Urinary bladder (tissue), 4 donors: Measurements from ENCODE around the gene NAPSA. TPM values are rescaled to one million over a fixed set of nuclear protein-coding genes. Genes with fewer than 3 reads are reported as not detected.
"Not testable (repeated sequence)": the region's sequence is repeated elsewhere in the genome, so short reads cannot be mapped to it uniquely, and the experiment has no call there.

Experiments used
- DNase-seq: peaks from one replicate; pipeline ENCODE4 v3.0.0-alpha.2; 2015; ENCODE audit errors: extremely low spot score
- H3K27ac ChIP-seq: one replicate; pipeline ENCODE4 v1.5.1; 2013; ENCODE audit warnings: low read depth, mild to moderate bottlenecking, moderate library complexity
- H3K36me3 ChIP-seq: one replicate; pipeline ENCODE4 v1.6.1; 2013; ENCODE audit warnings: mild to moderate bottlenecking, moderate library complexity; ENCODE audit not compliant: insufficient read depth
- H3K4me1 ChIP-seq: one replicate; pipeline ENCODE4 v1.6.1; 2013; ENCODE audit warnings: mild to moderate bottlenecking, moderate library complexity; ENCODE audit not compliant: insufficient read depth
- H3K4me3 ChIP-seq: one replicate; pipeline ENCODE4 v1.5.1; 2013; ENCODE audit warnings: low read depth, low read length
- WGBS: extraction: QIAGEN DNeasy Blood & Tissue Kit; methylation state at CpG from one replicate; pipeline ENCODE4 v1.1.7; 2013; 5-methylcytosine and 5-hydroxymethylcytosine counted together
- polyA plus RNA-seq: library from polyadenylated mRNA; stranded (reverse); fragments of 200-250 nt; gene quantifications from one replicate; pipeline ENCODE4 v1.2.3, GENCODE V29; 2013
- total RNA-seq: library from RNA; depleted of rRNA; stranded (reverse); fragments of >200 nt; gene quantifications from one replicate; pipeline ENCODE4 v1.2.3, GENCODE V29; 2014
- donor health status: healthy with polysubstance abuse.
- donor health status: healthy.

Gene NAPSA
- total and polyA plus RNA-seq, 2 donors = 0.58 to 0.77 TPM

- no peak overlapping the region for H3K27ac ChIP-seq
- no peak for DNase-seq
- no peaks in the 10 kb centered on the region for H3K4me1 ChIP-seq
- H3K4me3 ChIP-seq = no peak overlapping the region
- H3K36me3 ChIP-seq = no peaks in the 10 kb centered on the region
- 93% methylated on average over 4 of the region's 4 CpGs for WGBS
These were observed 28.1 kb upstream of the NAPSA start for GRCh38 chr19:50393589-50393988.

DNA sequence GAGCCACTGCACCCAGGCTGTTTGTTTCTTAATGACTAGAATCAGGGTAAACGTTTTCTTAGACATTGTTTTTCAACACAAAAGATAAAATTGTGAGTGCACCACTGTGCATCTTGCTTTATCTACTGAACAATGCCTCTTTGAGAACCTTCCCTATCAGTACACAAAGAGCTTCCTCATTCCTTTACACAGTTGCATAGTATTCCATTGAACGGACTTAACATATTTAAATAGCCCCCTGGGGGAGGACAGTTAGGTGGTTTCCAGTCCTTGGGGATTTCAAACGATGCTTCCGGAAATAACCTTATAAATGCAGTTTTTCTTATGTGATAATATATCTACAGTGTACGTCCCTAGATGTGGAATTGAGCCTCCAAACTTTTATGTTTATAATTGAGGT, 27.3 kb upstream of the NAPSA start:
- Histone ChIP-seq H3K4me1 (no peaks in the 10 kb centered on the region), H3K4me3 (no peak overlapping the region), H3K36me3 (no peaks in the 10 kb centered on the region), H3K27ac (no peak overlapping the region)
- no peak for DNase-seq
- 94% methylated on average over 5 of the region's 5 CpGs for WGBS

- not testable (repeated sequence) for DNase-seq, H3K4me3 ChIP-seq, H3K4me1 ChIP-seq, H3K27ac ChIP-seq, H3K36me3 ChIP-seq
- 97% methylated on average over 22 of the region's 23 CpGs for WGBS
These were observed 25.5 kb upstream of the NAPSA start for GRCh38 chr19:50390952-50391351.

DNA sequence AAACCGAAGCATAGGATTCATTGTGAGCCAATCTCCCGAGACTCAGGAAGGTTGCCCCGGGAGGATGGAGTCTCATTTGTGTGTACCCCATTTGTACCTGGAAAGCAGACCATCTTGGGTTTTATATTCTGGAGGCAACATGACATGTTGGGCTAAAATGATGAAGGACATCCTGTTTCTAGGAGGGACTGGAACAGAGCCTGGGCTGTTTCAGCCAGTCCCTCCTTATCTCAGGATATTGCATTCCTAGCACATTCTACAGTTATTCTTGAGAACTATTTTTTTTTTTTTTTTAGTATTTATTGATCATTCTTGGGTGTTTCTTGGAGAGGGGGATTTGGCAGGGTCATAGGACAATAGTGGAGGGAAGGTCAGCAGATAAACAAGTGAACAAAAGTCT, 24.9 kb upstream of the NAPSA start:
- not testable (repeated sequence) for H3K4me1 ChIP-seq, H3K4me3 ChIP-seq, H3K36me3 ChIP-seq, DNase-seq, H3K27ac ChIP-seq
- WGBS = 94% methylated on average over 3 of the region's 3 CpGs

DNA sequence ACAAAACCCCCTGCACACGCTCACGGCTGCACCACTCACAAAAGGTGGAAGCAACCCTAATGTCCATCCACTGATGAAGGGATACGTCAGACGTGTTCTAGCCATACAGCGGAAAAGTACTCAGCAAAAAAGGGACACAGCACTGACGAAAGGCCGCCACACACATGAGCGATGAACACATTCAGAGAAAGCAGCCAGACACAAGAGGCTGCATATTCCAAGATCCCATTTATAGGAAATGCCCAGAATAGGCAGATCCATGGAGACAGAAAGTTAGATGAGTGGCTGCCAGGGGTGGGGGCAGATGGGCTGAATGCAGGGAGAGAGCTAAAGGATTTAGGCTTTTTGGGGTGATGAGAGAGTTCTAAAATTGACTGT, 22.4 kb upstream of the NAPSA start:
- H3K36me3 ChIP-seq = no peaks in the 10 kb centered on the region
- no peak for DNase-seq
- no peak overlapping the region for H3K4me3 ChIP-seq
- H3K27ac ChIP-seq = no peak overlapping the region
- H3K4me1 ChIP-seq = no peaks in the 10 kb centered on the region
- 93% methylated on average over 8 of the region's 8 CpGs for WGBS

GRCh38 chr19:50387176-50387867, 21.9 kb upstream of the NAPSA start:
- 86% methylated on average over 21 of the region's 21 CpGs for WGBS
- Histone ChIP-seq H3K36me3 (peaks cover under 1% of the 10 kb centered on the region), H3K4me1 (no peaks in the 10 kb centered on the region), H3K27ac (no peak overlapping the region), H3K4me3 (no peak overlapping the region)
- DNase-seq = no peak

DNA sequence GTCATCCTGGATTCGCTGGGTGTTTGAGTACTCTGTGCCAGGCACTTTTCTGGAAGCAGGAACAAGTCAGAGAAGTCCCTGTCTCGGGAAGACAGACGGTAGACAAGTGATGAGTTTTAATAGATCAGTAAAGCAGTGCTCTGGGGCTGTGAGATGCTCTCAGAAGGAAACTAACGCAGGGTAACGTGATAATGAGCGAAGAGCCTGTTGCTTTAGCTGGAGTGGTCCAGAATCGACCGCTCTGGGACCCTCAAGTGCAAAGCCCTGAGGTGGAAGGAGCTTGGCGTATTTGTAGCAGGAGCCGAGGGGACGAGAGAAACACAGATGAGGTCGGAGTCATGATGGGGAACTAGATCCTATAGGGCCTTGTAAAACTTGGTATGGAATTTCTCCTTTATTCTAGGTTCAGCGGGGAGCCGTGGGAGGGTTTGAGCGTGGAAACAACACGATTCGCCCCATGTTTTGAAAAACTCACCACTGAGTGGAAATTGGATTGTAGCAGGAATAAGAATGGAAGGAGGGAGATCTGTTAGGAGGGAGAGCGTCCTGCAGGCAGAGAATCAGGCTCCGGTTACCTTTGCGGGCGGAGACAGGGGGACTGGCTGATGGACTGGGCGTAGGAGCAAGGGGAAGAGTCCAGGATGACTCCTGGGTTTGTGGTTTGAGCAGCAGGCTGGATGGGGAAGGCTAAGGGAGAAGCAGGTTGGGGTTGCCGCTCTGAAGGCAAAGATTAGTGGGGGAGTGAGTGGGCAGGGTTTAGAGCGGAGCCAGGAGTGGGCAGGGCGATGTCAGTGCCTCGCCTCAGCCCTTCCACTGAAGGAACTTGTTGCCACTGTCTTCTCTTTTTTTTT, 19.5 kb upstream of the NAPSA start:
- DNase-seq = no peak
- no peaks in the 10 kb centered on the region for H3K4me1 ChIP-seq
- 12% methylated on average over 26 of the region's 26 CpGs for WGBS
- peaks cover 4% of the 10 kb centered on the region for H3K36me3 ChIP-seq
- H3K4me3 ChIP-seq = peak overlapping the region; percentile 68
- H3K27ac ChIP-seq = no peak overlapping the region

GRCh38 chr19:50383852-50384684, 18.6 kb upstream of the NAPSA start, which contains the start of gene POLD1:
TSS of gene POLD1 (plus strand) at chr19:50384347. CDS start at chr19:50398852, 14,505 bp downstream.
- no peaks in the 10 kb centered on the region for H3K4me1 ChIP-seq
- H3K4me3 ChIP-seq = peak within 1 kb of the TSS; percentile 68
- peak within 1 kb of the TSS; percentile 73 for H3K27ac ChIP-seq
- under 1% methylated on average over 78 of the region's 78 CpGs for WGBS
- H3K36me3 ChIP-seq = peaks cover 4% of the 10 kb centered on the region
- DNase-seq = peak; percentile 93

DNA sequence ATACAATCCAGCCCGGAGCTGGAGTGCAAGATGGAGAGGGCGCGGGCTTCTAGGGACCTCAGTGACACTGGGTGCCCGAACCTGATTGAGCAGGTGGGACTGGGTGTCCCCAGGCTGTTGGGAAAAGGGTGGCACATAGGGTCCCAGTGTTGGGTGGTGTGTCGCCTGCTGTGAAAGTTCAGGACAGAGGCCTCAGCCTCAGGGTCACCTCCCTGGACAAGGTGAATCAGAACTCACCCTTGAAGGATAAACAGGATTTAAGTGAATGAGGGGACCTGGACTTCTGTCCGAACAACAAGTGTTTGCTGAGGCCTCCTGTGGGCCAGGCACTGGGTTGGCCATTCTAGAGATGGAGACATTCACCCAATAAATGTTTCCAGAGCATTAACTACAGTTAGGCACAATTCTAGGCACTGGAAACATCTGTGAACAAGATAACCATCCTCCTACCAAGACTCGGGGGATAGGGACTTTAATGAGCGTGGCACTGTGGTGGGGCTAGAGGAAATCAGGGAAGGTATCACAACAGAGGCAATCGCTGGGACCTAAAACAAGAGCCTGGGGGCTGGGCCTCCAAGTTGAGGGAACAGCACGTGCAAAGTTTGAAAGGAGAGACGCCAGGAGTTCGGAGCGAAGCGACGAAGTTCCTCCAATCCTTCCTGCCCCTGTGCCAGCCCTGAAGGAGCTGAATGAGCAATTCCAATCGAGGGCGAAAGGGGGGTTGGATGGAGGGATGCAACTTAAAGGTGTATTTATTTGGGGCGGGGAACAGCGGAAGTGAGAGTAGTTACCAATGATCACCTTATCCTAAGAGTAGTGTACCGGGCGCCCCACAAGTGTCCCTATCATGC, 17.8 kb upstream of the NAPSA start:
- Histone ChIP-seq H3K27ac (peak overlapping the region; percentile 73), H3K4me3 (peak overlapping the region; percentile 68), H3K4me1 (no peaks in the 10 kb centered on the region), H3K36me3 (peaks cover 6% of the 10 kb centered on the region)
- 42% methylated on average over 21 of the region's 21 CpGs for WGBS
- DNase-seq = peak; percentile 15

GRCh38 chr19:50381881-50382729, 16.7 kb upstream of the NAPSA start:
- WGBS = 91% methylated on average over 58 of the region's 58 CpGs
- no peak overlapping the region for H3K4me3 ChIP-seq
- no peak overlapping the region for H3K27ac ChIP-seq
- H3K36me3 ChIP-seq = peaks cover 9% of the 10 kb centered on the region
- no peaks in the 10 kb centered on the region for H3K4me1 ChIP-seq
- DNase-seq = no peak

DNA sequence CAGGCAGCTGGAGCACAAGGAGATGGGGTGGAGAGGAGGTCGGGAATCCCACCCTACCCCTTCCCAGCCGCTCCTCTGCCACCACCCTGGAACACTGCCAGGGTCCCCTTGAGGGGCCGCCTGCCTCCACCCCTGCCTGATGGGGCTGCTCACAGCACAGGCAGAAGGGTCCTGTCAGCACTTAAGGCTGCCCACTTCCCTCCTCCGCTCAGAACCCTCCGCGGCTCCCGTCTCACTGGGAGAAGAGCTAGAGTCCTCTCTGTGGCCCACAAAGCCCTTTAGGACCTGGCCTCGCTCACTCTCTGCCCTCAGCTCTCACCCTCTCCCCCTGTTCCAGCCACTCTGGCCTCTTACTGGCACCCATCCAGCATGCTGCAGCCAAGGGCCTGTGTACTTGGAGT, 15.3 kb upstream of the NAPSA start:
- no peak for DNase-seq
- no peak overlapping the region for H3K27ac ChIP-seq
- 68% methylated on average over 8 of the region's 8 CpGs for WGBS
- no peaks in the 10 kb centered on the region for H3K4me1 ChIP-seq
- peaks cover 9% of the 10 kb centered on the region for H3K36me3 ChIP-seq
- no peak overlapping the region for H3K4me3 ChIP-seq

DNA sequence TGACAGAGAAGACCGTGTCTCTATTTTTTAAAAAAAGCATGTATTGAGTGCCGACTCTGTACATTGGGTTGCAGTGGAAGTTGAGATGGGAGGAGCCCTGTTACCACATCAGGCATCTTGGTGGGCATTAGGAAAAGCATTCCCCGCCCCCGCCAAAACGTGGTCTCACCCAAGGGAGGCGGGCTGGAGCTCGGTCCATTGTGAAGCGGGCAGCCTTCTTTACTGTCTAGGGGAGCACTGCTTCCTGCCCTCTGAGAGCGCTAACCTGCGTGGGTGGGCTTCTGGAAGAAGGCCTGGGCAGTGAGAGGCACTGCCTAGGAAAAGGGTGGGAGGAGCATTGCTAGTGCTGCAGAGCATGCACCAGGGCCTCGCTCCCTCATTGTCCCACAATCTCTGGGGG, 14.7 kb upstream of the NAPSA start:
- no peak overlapping the region for H3K27ac ChIP-seq
- peaks cover 9% of the 10 kb centered on the region for H3K36me3 ChIP-seq
- 78% methylated on average over 11 of the region's 11 CpGs for WGBS
- no peak for DNase-seq
- H3K4me3 ChIP-seq = no peak overlapping the region
- no peaks in the 10 kb centered on the region for H3K4me1 ChIP-seq
